ENCODE data around the gene MTMR10.

Gene MTMR10

GRCh38 chr15:30991255-30992235 lies at the start of gene MTMR10:
TSS of gene MTMR10 (minus strand) at chr15:30991628. CDS start at chr15:30991506, 122 bp downstream.
- peak; percentile 71 for DNase-seq

GRCh38 chr15:31040611-31041010 lies 49.2 kb upstream of the MTMR10 start:
- no peak for DNase-seq

- no peak for DNase-seq
Measured at GRCh38 chr15:31039961-31040360, 48.5 kb upstream of the MTMR10 start.

GRCh38 chr15:31037731-31038477 lies 46.5 kb upstream of the MTMR10 start:
- no peak for DNase-seq

- DNase-seq = no peak
Measured at GRCh38 chr15:31036783-31037182, 45.4 kb upstream of the MTMR10 start.

- no peak for DNase-seq
Measured at GRCh38 chr15:31035610-31036009, 44.2 kb upstream of the MTMR10 start.

- no peak for DNase-seq
Measured at GRCh38 chr15:31034152-31034551, 42.7 kb upstream of the MTMR10 start.

GRCh38 chr15:31032961-31033371 lies 41.5 kb upstream of the MTMR10 start:
- no peak for DNase-seq

GRCh38 chr15:31031471-31032067 lies 40.1 kb upstream of the MTMR10 start:
- DNase-seq = no peak

GRCh38 chr15:31027910-31028578 lies 36.6 kb upstream of the MTMR10 start:
- DNase-seq = no peak

GRCh38 chr15:31025996-31026395 lies 34.6 kb upstream of the MTMR10 start:
- no peak for DNase-seq

GRCh38 chr15:31024979-31025378 lies 33.6 kb upstream of the MTMR10 start:
- no peak for DNase-seq

- DNase-seq = no peak
Measured at GRCh38 chr15:31024330-31024729, 32.9 kb upstream of the MTMR10 start.

- DNase-seq = no peak
Measured at GRCh38 chr15:31023841-31024240, 32.4 kb upstream of the MTMR10 start.

- DNase-seq = no peak
Measured at GRCh38 chr15:31021067-31021665, 29.7 kb upstream of the MTMR10 start.

- no peak for DNase-seq
Measured at GRCh38 chr15:31020542-31020941, 29.1 kb upstream of the MTMR10 start.

- DNase-seq = no peak
Measured at GRCh38 chr15:31019986-31020385, 28.6 kb upstream of the MTMR10 start.

- no peak for DNase-seq
Measured at GRCh38 chr15:31017311-31017710, 25.9 kb upstream of the MTMR10 start.

- no peak for DNase-seq
Measured at GRCh38 chr15:31016446-31016915, 25.1 kb upstream of the MTMR10 start.

- no peak for DNase-seq
Measured at GRCh38 chr15:31014608-31014925, 23.1 kb upstream of the MTMR10 start.

- no peak for DNase-seq
Measured at GRCh38 chr15:31013863-31014607, 22.6 kb upstream of the MTMR10 start.

GRCh38 chr15:31012455-31012854 lies 21.0 kb upstream of the MTMR10 start:
- no peak for DNase-seq
